Progenitor cell of endocrine pancreas (in vitro differentiated cells): ENCODE measurements around the gene VILL. TPM values are rescaled to one million over a fixed set of nuclear protein-coding genes. Genes with fewer than 3 reads are reported as not detected.
A peak's percentile ranks its signal among the peaks of the same experiment; 100 is the strongest.

ENCODE experiments used
- DNase-seq: peaks from one replicate; pipeline ENCODE4 v3.0.0; 2021; ENCODE audit warnings: low spot score; ENCODE audit not compliant: unreplicated experiment
- H3K27ac Mint-ChIP-seq: 2 replicates; pipeline ENCODE4 v1.8.0; 2021; ENCODE audit warnings: mild to moderate bottlenecking, moderate library complexity, mixed read lengths
- H3K27me3 Mint-ChIP-seq: 2 replicates; pipeline ENCODE4 v1.8.0; 2021; ENCODE audit warnings: mixed read lengths
- H3K36me3 Mint-ChIP-seq: 2 replicates; pipeline ENCODE4 v1.8.0; 2022; ENCODE audit warnings: mixed read lengths; ENCODE audit not compliant: insufficient read depth
- H3K4me1 Mint-ChIP-seq: 2 replicates; pipeline ENCODE4 v1.8.0; 2021; ENCODE audit warnings: low read depth, mixed read lengths
- H3K4me3 Mint-ChIP-seq: 2 replicates; pipeline ENCODE4 v1.8.0; 2021; ENCODE audit warnings: low read depth, mild to moderate bottlenecking, moderate library complexity, mixed read lengths
- H3K9me3 Mint-ChIP-seq: 2 replicates; pipeline ENCODE4 v1.8.0; 2021; ENCODE audit warnings: low read depth, mixed read lengths
- total RNA-seq: library from RNA; stranded (reverse); gene quantifications from 2 replicates; pipeline ENCODE4 v1.2.1, GENCODE V29; 2021
- TF ChIP-seq, protein P1 (sequence below): fragments of 200-600 bp; sonication (generic); IDR thresholded peaks from one replicate; pipeline ENCODE4 v1.5.0; 2021; ENCODE audit warnings: antibody characterized with exemption, mild to moderate bottlenecking; ENCODE audit not compliant: unreplicated experiment

VILL gene
- total RNA-seq, 1 donor from 2014 or later = 6.8 TPM

- Mint-ChIP-seq H3K27me3 (peaks cover 44% of the 10 kb centered on the region), H3K36me3 (no peaks in the 10 kb centered on the region), H3K27ac (no peak overlapping the region), H3K4me1 (peaks cover 4% of the 10 kb centered on the region), H3K4me3 (no peak overlapping the region), H3K9me3 (no peaks in the 10 kb centered on the region)
- no peak for DNase-seq
- TF ChIP-seq, protein P1, sequence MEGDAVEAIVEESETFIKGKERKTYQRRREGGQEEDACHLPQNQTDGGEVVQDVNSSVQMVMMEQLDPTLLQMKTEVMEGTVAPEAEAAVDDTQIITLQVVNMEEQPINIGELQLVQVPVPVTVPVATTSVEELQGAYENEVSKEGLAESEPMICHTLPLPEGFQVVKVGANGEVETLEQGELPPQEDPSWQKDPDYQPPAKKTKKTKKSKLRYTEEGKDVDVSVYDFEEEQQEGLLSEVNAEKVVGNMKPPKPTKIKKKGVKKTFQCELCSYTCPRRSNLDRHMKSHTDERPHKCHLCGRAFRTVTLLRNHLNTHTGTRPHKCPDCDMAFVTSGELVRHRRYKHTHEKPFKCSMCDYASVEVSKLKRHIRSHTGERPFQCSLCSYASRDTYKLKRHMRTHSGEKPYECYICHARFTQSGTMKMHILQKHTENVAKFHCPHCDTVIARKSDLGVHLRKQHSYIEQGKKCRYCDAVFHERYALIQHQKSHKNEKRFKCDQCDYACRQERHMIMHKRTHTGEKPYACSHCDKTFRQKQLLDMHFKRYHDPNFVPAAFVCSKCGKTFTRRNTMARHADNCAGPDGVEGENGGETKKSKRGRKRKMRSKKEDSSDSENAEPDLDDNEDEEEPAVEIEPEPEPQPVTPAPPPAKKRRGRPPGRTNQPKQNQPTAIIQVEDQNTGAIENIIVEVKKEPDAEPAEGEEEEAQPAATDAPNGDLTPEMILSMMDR = no peak
These were observed 46.3 kb downstream of the VILL start for GRCh38 chr3:38036906-38037305.

GRCh38 chr3:38038447-38038911, 47.9 kb downstream of the VILL start:
- TF ChIP-seq, protein P1 = no peak

GRCh38 chr3:38039101-38039898, 48.7 kb downstream of the VILL start, which contains the start of gene DLEC1:
DLEC1 (plus strand) TSS chr3:38039208; CDS start chr3:38039226, 18 bp downstream.
- TF ChIP-seq, protein P1 = no peak
- Mint-ChIP-seq H3K4me1 (peaks cover 4% of the 10 kb centered on the region), H3K4me3 (peak within 1 kb of the TSS; percentile 73), H3K9me3 (no peaks in the 10 kb centered on the region), H3K27me3 (peaks cover 42% of the 10 kb centered on the region), H3K27ac (no peak within 1 kb of the TSS), H3K36me3 (no peaks in the 10 kb centered on the region)
- DNase-seq = no peak

More at GRCh38 chr3:38038447-38038911, 47.9 kb downstream of the VILL start:
- no peaks in the 10 kb centered on the region for H3K36me3 Mint-ChIP-seq
- peak overlapping the region; percentile 73 for H3K4me3 Mint-ChIP-seq
- DNase-seq = no peak
- no peak overlapping the region for H3K27ac Mint-ChIP-seq
- H3K9me3 Mint-ChIP-seq = no peaks in the 10 kb centered on the region
- H3K27me3 Mint-ChIP-seq = peaks cover 44% of the 10 kb centered on the region
- H3K4me1 Mint-ChIP-seq = peaks cover 4% of the 10 kb centered on the region

DNA sequence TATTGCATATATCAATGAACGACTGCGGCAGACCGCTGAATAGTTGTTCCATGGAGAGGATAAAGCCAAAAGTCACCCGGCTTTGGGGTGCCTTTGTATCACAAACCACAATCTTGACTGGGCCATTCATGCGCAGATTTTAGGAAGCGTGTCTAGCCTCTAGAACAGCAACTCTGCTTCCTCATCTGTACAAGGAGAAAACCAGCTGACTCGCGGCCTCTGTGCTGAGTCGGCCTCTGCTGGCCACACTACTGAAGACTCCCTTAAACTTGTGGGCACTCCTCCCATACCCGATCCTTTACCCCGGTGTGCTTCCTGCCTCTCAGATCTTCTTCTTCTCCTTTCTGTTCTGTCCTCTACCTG, 49.3 kb downstream of the VILL start:
- no peak overlapping the region for H3K27ac Mint-ChIP-seq
- no peaks in the 10 kb centered on the region for H3K36me3 Mint-ChIP-seq
- peaks cover 4% of the 10 kb centered on the region for H3K4me1 Mint-ChIP-seq
- TF ChIP-seq, protein P1 = no peak
- DNase-seq = no peak
- peak overlapping the region; percentile 73 for H3K4me3 Mint-ChIP-seq
- H3K9me3 Mint-ChIP-seq = no peaks in the 10 kb centered on the region
- peaks cover 38% of the 10 kb centered on the region for H3K27me3 Mint-ChIP-seq

DNA sequence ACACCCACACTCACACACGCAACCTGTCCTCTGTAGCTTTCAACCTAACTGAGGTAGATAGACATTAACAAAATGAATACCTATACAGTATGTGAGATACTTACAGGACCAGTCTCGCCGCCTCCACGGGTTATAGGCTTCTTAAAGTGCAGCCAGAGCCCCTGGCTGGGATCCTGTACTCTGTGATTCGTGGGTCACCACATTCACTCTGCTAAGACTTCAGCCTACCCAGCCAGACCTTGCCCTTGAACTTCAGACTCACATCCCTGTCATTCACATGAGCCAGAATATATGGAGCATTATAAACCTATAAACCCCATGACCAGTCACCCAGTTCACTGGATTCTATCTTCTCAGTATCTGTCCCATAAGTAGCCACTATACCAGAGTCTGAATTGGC, 49.8 kb downstream of the VILL start:
- peaks cover 4% of the 10 kb centered on the region for H3K4me1 Mint-ChIP-seq
- H3K36me3 Mint-ChIP-seq = no peaks in the 10 kb centered on the region
- no peak overlapping the region for H3K27ac Mint-ChIP-seq
- TF ChIP-seq, protein P1 = no peak
- no peak for DNase-seq
- H3K9me3 Mint-ChIP-seq = no peaks in the 10 kb centered on the region
- H3K27me3 Mint-ChIP-seq = peaks cover 38% of the 10 kb centered on the region
- H3K4me3 Mint-ChIP-seq = peak overlapping the region; percentile 73
